ENCODE measurements around the gene KRT79.

DNA sequence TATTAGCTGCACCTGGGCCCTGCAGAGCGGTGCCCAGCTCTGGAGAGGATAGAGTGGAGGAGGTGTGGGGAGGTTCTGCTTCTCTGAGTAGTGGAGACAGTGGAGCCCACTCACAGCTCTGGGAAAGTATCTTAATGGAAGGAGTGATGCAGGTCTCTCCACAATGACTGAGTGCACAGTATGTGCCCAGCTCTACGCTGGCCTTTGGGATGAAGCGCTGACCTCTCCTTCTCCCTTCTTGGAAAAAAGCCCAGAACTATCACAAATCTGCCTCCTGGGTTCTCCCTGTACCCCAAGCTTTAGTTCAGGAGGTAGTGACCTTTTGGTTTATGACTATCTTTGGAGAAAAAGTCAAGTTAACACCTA is 37.7 kb downstream of the KRT79 start:
- no peak for TF ChIP-seq CTCF (conservative IDR thresholded peaks at IDR 0.05 in 1 of 2, IDR thresholded peaks at IDR 0.05 in 1 of 2; ENCODE audit: extremely low read depth in 1 of 2, insufficient read depth in 1 of 2, low read depth in 1 of 2, low read length in 2 of 2)
- no peak for TF ChIP-seq EZH2 (IDR thresholded peaks at IDR 0.05; ENCODE audit: borderline replicate concordance, low read length)

Measured in mammary epithelial cell (primary cell).